HG03108 (cell line): ENCODE measurements around the gene IGFBP6.

Source experiments
- ATAC-seq: cut with Tn5 transposase; IDR thresholded peaks from one replicate; pipeline ENCODE4 v1.9.1; 2021; ENCODE audit warnings: moderate library complexity; ENCODE audit not compliant: unreplicated experiment

IGFBP6 gene

GRCh38 chr12:53069621-53070410, 27.7 kb upstream of the IGFBP6 start:
- ATAC-seq: no peak

GRCh38 chr12:53070877-53071492, 26.5 kb upstream of the IGFBP6 start:
- no peak for ATAC-seq

- ATAC-seq: no peak
Observed at GRCh38 chr12:53071591-53072551, 25.6 kb upstream of the IGFBP6 start.

GRCh38 chr12:53073881-53074280, 23.6 kb upstream of the IGFBP6 start:
- no peak for ATAC-seq

- ATAC-seq: no peak
Observed at GRCh38 chr12:53074283-53074998, 23.0 kb upstream of the IGFBP6 start.

GRCh38 chr12:53074999-53075370, 22.5 kb upstream of the IGFBP6 start:
- no peak for ATAC-seq

- no peak for ATAC-seq
Observed at GRCh38 chr12:53076461-53076860, 21.0 kb upstream of the IGFBP6 start.

- no peak for ATAC-seq
Observed at GRCh38 chr12:53077030-53077429, 20.4 kb upstream of the IGFBP6 start.

- ATAC-seq: peak; percentile 6
Observed at GRCh38 chr12:53078425-53079225, 18.8 kb upstream of the IGFBP6 start.

- peak; percentile 99 for ATAC-seq
Observed at GRCh38 chr12:53079226-53080117, 18.0 kb upstream of the IGFBP6 start, which contains the start of gene SPRYD3. SPRYD3 (minus strand) TSS chr12:53079390; CDS start chr12:53079333, 57 bp downstream.

GRCh38 chr12:53082637-53083175, 14.8 kb upstream of the IGFBP6 start:
- ATAC-seq: no peak

GRCh38 chr12:53086361-53086760, 11.1 kb upstream of the IGFBP6 start:
- no peak for ATAC-seq

GRCh38 chr12:53090105-53090504, 7.4 kb upstream of the IGFBP6 start:
- ATAC-seq: no peak

- no peak for ATAC-seq
Observed at GRCh38 chr12:53090554-53090953, 6.9 kb upstream of the IGFBP6 start.

GRCh38 chr12:53091756-53092155, 5.7 kb upstream of the IGFBP6 start:
- ATAC-seq: no peak

GRCh38 chr12:53093777-53094393, 3.6 kb upstream of the IGFBP6 start:
- no peak for ATAC-seq

- no peak for ATAC-seq
Observed at GRCh38 chr12:53094394-53094787, 3.1 kb upstream of the IGFBP6 start.
